Loucy (cell line): ENCODE data around the gene CAPN10.

Source experiments
- CTCF ChIP-seq: fragments of 200-600 bp; sonication (generic); conservative IDR thresholded peaks from 2 replicates; pipeline ENCODE4 v1.5.1; 2014; ENCODE audit warnings: mild to moderate bottlenecking, antibody characterized with exemption, low read length
- EZH2phosphoT487 ChIP-seq: fragments of 200-600 bp; IDR thresholded peaks from 2 replicates; pipeline ENCODE4 v1.6.1; 2018; ENCODE audit warnings: antibody characterized with exemption, mild to moderate bottlenecking, moderate library complexity, borderline replicate concordance

GRCh38 chr2:240646176-240646899 lies 59.8 kb downstream of the CAPN10 start:
- TF ChIP-seq CTCF (no peak), EZH2phosphoT487 (no peak)
